HG03159 (cell line): ENCODE results near the gene ARHGAP5.

Source experiments
- ATAC-seq: cut with Tn5 transposase; IDR thresholded peaks from one replicate; pipeline ENCODE4 v1.9.1; 2021; ENCODE audit warnings: mild to moderate bottlenecking, moderate library complexity; ENCODE audit not compliant: unreplicated experiment

ARHGAP5 gene

GRCh38 chr14:32074887-32075572 lies 2.1 kb upstream of the ARHGAP5 start:
- ATAC-seq = no peak

- peak; percentile 19 for ATAC-seq
Measured at GRCh38 chr14:32075672-32076277, 1.3 kb upstream of the ARHGAP5 start.

GRCh38 chr14:32076278-32077080 lies 625 bp upstream of the ARHGAP5 start:
- peak; percentile 38 for ATAC-seq

- no peak for ATAC-seq
Measured at GRCh38 chr14:32078023-32078857, 1.1 kb downstream of the ARHGAP5 start.

- ATAC-seq = no peak
Measured at GRCh38 chr14:32078858-32079216, 1.7 kb downstream of the ARHGAP5 start.

GRCh38 chr14:32079264-32079663 lies 2.2 kb downstream of the ARHGAP5 start:
- ATAC-seq = no peak

GRCh38 chr14:32080001-32080510 lies 3.0 kb downstream of the ARHGAP5 start:
- ATAC-seq = no peak

GRCh38 chr14:32081901-32082300 lies 4.8 kb downstream of the ARHGAP5 start:
- ATAC-seq = no peak

GRCh38 chr14:32083315-32083624 lies 6.2 kb downstream of the ARHGAP5 start:
- no peak for ATAC-seq

- no peak for ATAC-seq
Measured at GRCh38 chr14:32083789-32084188, 6.7 kb downstream of the ARHGAP5 start.

GRCh38 chr14:32085182-32085844 lies 8.2 kb downstream of the ARHGAP5 start:
- no peak for ATAC-seq

GRCh38 chr14:32085845-32086383 lies 8.8 kb downstream of the ARHGAP5 start:
- no peak for ATAC-seq

- ATAC-seq = no peak
Measured at GRCh38 chr14:32087173-32087861, 10.2 kb downstream of the ARHGAP5 start.

- no peak for ATAC-seq
Measured at GRCh38 chr14:32087907-32088306, 10.8 kb downstream of the ARHGAP5 start.

GRCh38 chr14:32090686-32091085 lies 13.6 kb downstream of the ARHGAP5 start:
- no peak for ATAC-seq

- no peak for ATAC-seq
Measured at GRCh38 chr14:32099473-32099872, 22.4 kb downstream of the ARHGAP5 start.

GRCh38 chr14:32100175-32100574 lies 23.1 kb downstream of the ARHGAP5 start:
- ATAC-seq = no peak

GRCh38 chr14:32102152-32102787 lies 25.2 kb downstream of the ARHGAP5 start:
- peak; percentile 82 for ATAC-seq

GRCh38 chr14:32102968-32103367 lies 25.9 kb downstream of the ARHGAP5 start:
- ATAC-seq = no peak
